H9 (cell line): ENCODE data around the gene RPL19. TPM values are rescaled to one million over a fixed set of nuclear protein-coding genes. Genes with fewer than 3 reads are reported as not detected.

Source experiments
- DNase-seq: peaks from one replicate; pipeline ENCODE4 v3.0.0-alpha.2; 2017
- H2AFZ ChIP-seq: one replicate; pipeline ENCODE4 v1.6.1; 2013; ENCODE audit warnings: mild to moderate bottlenecking, low read length, control low read depth, moderate library complexity
- H2AK5ac ChIP-seq: 2 replicates; pipeline ENCODE4 v1.6.1; 2013; ENCODE audit warnings: low read length, control low read depth, mixed read lengths; ENCODE audit not compliant: insufficient read length
- H2BK120ac ChIP-seq: one replicate; pipeline ENCODE4 v1.6.1; 2013; ENCODE audit warnings: low read depth, mild to moderate bottlenecking, low read length, control low read depth, inconsistent platforms; ENCODE audit not compliant: poor library complexity, severe bottlenecking
- H2BK12ac ChIP-seq: 2 replicates; pipeline ENCODE4 v1.6.1; 2013; ENCODE audit warnings: low read length, control low read depth, mixed read lengths, low read depth; ENCODE audit not compliant: insufficient read length
- H2BK15ac ChIP-seq: 2 replicates; pipeline ENCODE4 v1.6.1; 2013; ENCODE audit warnings: low read depth, low read length, control low read depth
- H2BK20ac ChIP-seq: one replicate; pipeline ENCODE4 v1.6.1; 2013; ENCODE audit warnings: low read depth, mild to moderate bottlenecking, low read length, control low read depth, inconsistent platforms; ENCODE audit not compliant: poor library complexity, severe bottlenecking
- H2BK5ac ChIP-seq: 2 replicates; pipeline ENCODE4 v1.6.1; 2013; ENCODE audit warnings: low read length, control low read depth, mixed read lengths; ENCODE audit not compliant: insufficient read length
- H3K14ac ChIP-seq: 2 replicates; pipeline ENCODE4 v1.6.1; 2013; ENCODE audit warnings: low read length, control low read depth; ENCODE audit not compliant: insufficient read depth
- H3K18ac ChIP-seq: 2 replicates; pipeline ENCODE4 v1.6.1; 2013; ENCODE audit warnings: low read depth, mild to moderate bottlenecking, mixed read lengths, low read length, control low read depth; ENCODE audit not compliant: insufficient read length
- H3K23ac ChIP-seq: 2 replicates; pipeline ENCODE4 v1.6.1; 2013; ENCODE audit warnings: low read length, control low read depth, mixed read lengths, low read depth; ENCODE audit not compliant: insufficient read length
- H3K23me2 ChIP-seq: 2 replicates; pipeline ENCODE4 v1.6.1; 2013; ENCODE audit warnings: low read depth, mild to moderate bottlenecking, mixed read lengths, low read length, control low read depth; ENCODE audit not compliant: insufficient read length, poor library complexity, severe bottlenecking
- H3K27ac ChIP-seq: 2 replicates; pipeline ENCODE4 v1.5.1; 2013; ENCODE audit warnings: low read length, control low read depth, mixed read lengths, low read depth; ENCODE audit not compliant: insufficient read length
- H3K27me3 ChIP-seq: 2 replicates; pipeline ENCODE4 v1.6.1; 2013; ENCODE audit warnings: low read length, control low read depth, inconsistent platforms; ENCODE audit not compliant: insufficient read depth
- H3K4ac ChIP-seq: 2 replicates; pipeline ENCODE4 v1.6.1; 2013; ENCODE audit warnings: low read depth, mild to moderate bottlenecking, control low read depth, inconsistent platforms, low read length, moderate library complexity
- H3K4me1 ChIP-seq: 2 replicates; pipeline ENCODE4 v1.6.1; 2013; ENCODE audit warnings: low read length, control low read depth, inconsistent platforms; ENCODE audit not compliant: insufficient read depth
- H3K4me2 ChIP-seq: 2 replicates; pipeline ENCODE4 v1.6.1; 2013; ENCODE audit warnings: low read length, control low read depth, mixed read lengths; ENCODE audit not compliant: insufficient read length, insufficient read depth
- H3K56ac ChIP-seq: 2 replicates; pipeline ENCODE4 v1.6.1; 2013; ENCODE audit warnings: low read depth, mild to moderate bottlenecking, mixed read lengths, low read length, control low read depth; ENCODE audit not compliant: insufficient read length
- H3K79me1 ChIP-seq: 2 replicates; pipeline ENCODE4 v1.6.1; 2013; ENCODE audit warnings: low read depth, mild to moderate bottlenecking, moderate library complexity, low read length, control low read depth, inconsistent platforms; ENCODE audit not compliant: insufficient read depth, poor library complexity, severe bottlenecking
- H3K79me2 ChIP-seq: 2 replicates; pipeline ENCODE4 v1.6.1; 2013; ENCODE audit warnings: low read length, control low read depth, inconsistent platforms; ENCODE audit not compliant: insufficient read depth
- H3K9ac ChIP-seq: 2 replicates; pipeline ENCODE4 v1.6.1; 2013; ENCODE audit warnings: low read length, control low read depth, mixed read lengths; ENCODE audit not compliant: insufficient read length; ENCODE audit errors: extremely low read depth
- H3K9me3 ChIP-seq: one replicate; pipeline ENCODE4 v1.6.1; 2013; ENCODE audit warnings: low read depth, low read length, inconsistent platforms; ENCODE audit not compliant: control insufficient read depth
- H3T11ph ChIP-seq: one replicate; pipeline ENCODE4 v1.6.1; 2013; ENCODE audit warnings: mild to moderate bottlenecking, low read length, control low read depth, inconsistent platforms
- H4K20me1 ChIP-seq: one replicate; pipeline ENCODE4 v1.6.1; 2013; ENCODE audit not compliant: control insufficient read depth, insufficient read length, insufficient read depth
- H4K5ac ChIP-seq: 2 replicates; pipeline ENCODE4 v1.6.1; 2013; ENCODE audit warnings: low read depth, mild to moderate bottlenecking, mixed read lengths, low read length, control low read depth; ENCODE audit not compliant: insufficient read length
- H4K8ac ChIP-seq: replicated peaks from 2 replicates; pipeline ENCODE4 v1.6.1; 2013; ENCODE audit warnings: low read length, control low read depth, mixed read lengths, low read depth; ENCODE audit not compliant: insufficient read length
- H4K91ac ChIP-seq: 2 replicates; pipeline ENCODE4 v1.6.1; 2013; ENCODE audit warnings: low read depth, mild to moderate bottlenecking, moderate library complexity, mixed read lengths, low read length, control low read depth; ENCODE audit not compliant: insufficient read length
- H3K27ac Mint-ChIP-seq, 3 experiments: 2 replicates in 2 of 3; 3 replicates in 1 of 3; pipeline ENCODE4 v1.8.0; 2020 to 2021; ENCODE audit warnings: mixed read lengths in 3 of 3, mild to moderate bottlenecking in 1 of 3, moderate library complexity in 1 of 3
- H3K27me3 Mint-ChIP-seq: 2 replicates; pipeline ENCODE4 v1.8.0; 2021; ENCODE audit warnings: low read depth, mild to moderate bottlenecking, moderate library complexity, mixed read lengths
- H3K36me3 Mint-ChIP-seq, 3 experiments: 2 replicates in 2 of 3; 3 replicates in 1 of 3; pipeline ENCODE4 v1.8.0; 2020 to 2021; ENCODE audit warnings: low read depth in 3 of 3, mixed read lengths in 3 of 3; ENCODE audit not compliant: insufficient read depth in 1 of 3
- H3K4me1 Mint-ChIP-seq, 2 experiments: 2 replicates each; pipeline ENCODE4 v1.8.0; 2020; ENCODE audit warnings: mixed read lengths in 2 of 2
- H3K4me3 Mint-ChIP-seq, 2 experiments: 2 replicates in 1 of 2; 3 replicates in 1 of 2; pipeline ENCODE4 v1.8.0; 2020 to 2021; ENCODE audit warnings: mild to moderate bottlenecking in 2 of 2, mixed read lengths in 2 of 2, moderate library complexity in 1 of 2
- H3K9me3 Mint-ChIP-seq, 2 experiments: 2 replicates in 1 of 2; 3 replicates in 1 of 2; pipeline ENCODE4 v1.8.0; 2020; ENCODE audit warnings: mild to moderate bottlenecking in 2 of 2, mixed read lengths in 2 of 2, moderate library complexity in 1 of 2
- CTCF ChIP-seq: fragments of 200-600 bp; sonication (generic); conservative IDR thresholded peaks from 3 replicates; pipeline ENCODE4 v1.8.0; 2021; ENCODE audit warnings: antibody characterized with exemption, mild to moderate bottlenecking
- WGBS: extraction: QIAGEN DNeasy Blood & Tissue Kit; methylation state at CpG from one replicate; pipeline ENCODE4 v1.1.7; 2013; ENCODE audit warnings: missing lambda C conversion rate, low lambda C conversion rate, mixed read lengths; ENCODE audit not compliant: insufficient read length; ENCODE audit errors: extremely low coverage; 5-methylcytosine and 5-hydroxymethylcytosine counted together
- total RNA-seq: library from RNA; stranded (reverse); gene quantifications from 2 replicates; pipeline ENCODE4 v1.2.1, GENCODE V29; 2021

The RPL19 gene
- total RNA-seq, 1 experiment from 2014 or later, result 2,038 TPM

GRCh38 chr17:39231091-39231561, 31.0 kb downstream of the RPL19 start:
- Histone ChIP-seq H2BK15ac (no peak overlapping the region), H2BK12ac (no peak overlapping the region), H3K4ac (no peak overlapping the region), H3T11ph (no peak overlapping the region), H4K5ac (no peak overlapping the region), H2AFZ (no peak overlapping the region), H4K20me1 (no peaks in the 10 kb centered on the region), H3K9ac (no peak overlapping the region), H4K91ac (no peak overlapping the region), H2BK20ac (no peak overlapping the region), H3K4me1 (no peaks in the 10 kb centered on the region), H3K56ac (no peak overlapping the region), H3K79me2 (no peaks in the 10 kb centered on the region), H3K79me1 (no peaks in the 10 kb centered on the region), H3K14ac (no peak overlapping the region), H3K9me3 (no peaks in the 10 kb centered on the region), H2BK120ac (no peak overlapping the region), H3K23me2 (peaks cover 8% of the 10 kb centered on the region), H2BK5ac (no peak overlapping the region), H4K8ac (no peak overlapping the region), H3K4me2 (no peak overlapping the region), H3K27me3 (0 out of 2 replicates have a peak, but pooled peaks cover 2% of the 10 kb centered on the region), H3K18ac (no peak overlapping the region), H2AK5ac (no peak overlapping the region), H3K27ac (no peak overlapping the region), H3K23ac (no peak overlapping the region)
- Mint-ChIP-seq H3K36me3 (no peaks in the 10 kb centered on the region), H3K27me3 (peaks cover 25% of the 10 kb centered on the region), H3K4me1 (peaks cover 19 to 30% of the 10 kb centered on the region in 2 experiments), H3K27ac (no peak overlapping the region), H3K4me3 (no peak overlapping the region), H3K9me3 (no peaks in the 10 kb centered on the region)
- no CpG with 5 or more reads among the region's 10 CpGs for WGBS
- no peak for TF ChIP-seq CTCF
- DNase-seq, result no peak
